PC-3 (cell line): ENCODE data around the gene SMPD1.

Source experiments
- EZH2 ChIP-seq: fragments of 300-600 bp; sonication (generic); IDR thresholded peaks from one replicate; pipeline ENCODE4 v1.6.1; 2017; ENCODE audit warnings: antibody characterized with exemption, mild to moderate bottlenecking, low read length; ENCODE audit not compliant: unreplicated experiment
- TF ChIP-seq, protein P1 (sequence below): fragments of 300-600 bp; sonication (generic); conservative IDR thresholded peaks from 2 replicates; pipeline ENCODE4 v1.5.1; 2017; ENCODE audit warnings: antibody characterized with exemption, low read depth, mild to moderate bottlenecking, low read length

DNA sequence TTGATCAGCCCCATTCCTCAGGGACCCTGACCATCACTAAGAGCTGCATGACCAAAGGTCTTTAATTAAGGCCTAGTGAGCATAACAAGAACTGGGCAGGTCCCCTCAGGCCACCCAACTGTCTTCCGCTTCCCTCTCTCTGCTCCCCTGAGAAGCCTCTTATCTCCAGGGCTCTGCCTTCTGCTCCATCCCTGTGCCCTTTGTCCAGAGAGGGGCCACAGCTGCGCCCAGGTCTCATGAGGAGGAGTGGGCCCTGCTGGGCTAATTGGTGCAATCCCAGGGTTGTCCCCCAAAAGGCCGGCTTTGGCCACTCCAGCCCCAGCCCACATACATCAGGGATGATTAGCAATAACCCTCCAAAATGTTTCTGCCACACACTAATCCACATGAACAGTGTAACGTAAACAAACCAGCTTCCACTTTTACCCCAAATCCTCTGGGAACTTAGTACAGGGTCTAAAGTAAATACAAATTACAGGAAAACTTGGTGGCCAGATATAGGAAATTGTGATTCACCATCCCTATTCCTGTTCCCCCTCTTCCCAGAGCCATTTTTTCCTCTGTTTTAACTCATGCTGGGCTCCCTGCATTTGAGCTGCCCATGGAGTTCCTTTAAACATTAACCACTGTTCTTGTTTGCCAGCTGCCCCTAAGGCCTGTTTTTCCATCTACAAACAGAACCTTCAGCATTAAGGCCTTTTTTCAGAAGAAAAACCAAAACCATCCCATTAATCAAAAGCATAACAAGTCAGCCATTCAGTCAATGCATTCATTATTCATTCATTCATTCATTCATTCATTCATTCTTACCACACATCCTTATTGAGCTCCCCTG lies 35.4 kb upstream of the SMPD1 start:
- TF ChIP-seq, protein P1, sequence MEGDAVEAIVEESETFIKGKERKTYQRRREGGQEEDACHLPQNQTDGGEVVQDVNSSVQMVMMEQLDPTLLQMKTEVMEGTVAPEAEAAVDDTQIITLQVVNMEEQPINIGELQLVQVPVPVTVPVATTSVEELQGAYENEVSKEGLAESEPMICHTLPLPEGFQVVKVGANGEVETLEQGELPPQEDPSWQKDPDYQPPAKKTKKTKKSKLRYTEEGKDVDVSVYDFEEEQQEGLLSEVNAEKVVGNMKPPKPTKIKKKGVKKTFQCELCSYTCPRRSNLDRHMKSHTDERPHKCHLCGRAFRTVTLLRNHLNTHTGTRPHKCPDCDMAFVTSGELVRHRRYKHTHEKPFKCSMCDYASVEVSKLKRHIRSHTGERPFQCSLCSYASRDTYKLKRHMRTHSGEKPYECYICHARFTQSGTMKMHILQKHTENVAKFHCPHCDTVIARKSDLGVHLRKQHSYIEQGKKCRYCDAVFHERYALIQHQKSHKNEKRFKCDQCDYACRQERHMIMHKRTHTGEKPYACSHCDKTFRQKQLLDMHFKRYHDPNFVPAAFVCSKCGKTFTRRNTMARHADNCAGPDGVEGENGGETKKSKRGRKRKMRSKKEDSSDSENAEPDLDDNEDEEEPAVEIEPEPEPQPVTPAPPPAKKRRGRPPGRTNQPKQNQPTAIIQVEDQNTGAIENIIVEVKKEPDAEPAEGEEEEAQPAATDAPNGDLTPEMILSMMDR, result no peak
- TF ChIP-seq EZH2, result no peak
